GM15510 (cell line): ENCODE measurements around the gene MAPKAP1.

Experiments used
- POLR2A ChIP-seq: IDR thresholded peaks from 3 replicates; pipeline ENCODE4 v1.6.1; 2011; ENCODE audit warnings: borderline replicate concordance; ENCODE audit not compliant: insufficient read length; ENCODE audit errors: extremely low read depth

Gene MAPKAP1

DNA sequence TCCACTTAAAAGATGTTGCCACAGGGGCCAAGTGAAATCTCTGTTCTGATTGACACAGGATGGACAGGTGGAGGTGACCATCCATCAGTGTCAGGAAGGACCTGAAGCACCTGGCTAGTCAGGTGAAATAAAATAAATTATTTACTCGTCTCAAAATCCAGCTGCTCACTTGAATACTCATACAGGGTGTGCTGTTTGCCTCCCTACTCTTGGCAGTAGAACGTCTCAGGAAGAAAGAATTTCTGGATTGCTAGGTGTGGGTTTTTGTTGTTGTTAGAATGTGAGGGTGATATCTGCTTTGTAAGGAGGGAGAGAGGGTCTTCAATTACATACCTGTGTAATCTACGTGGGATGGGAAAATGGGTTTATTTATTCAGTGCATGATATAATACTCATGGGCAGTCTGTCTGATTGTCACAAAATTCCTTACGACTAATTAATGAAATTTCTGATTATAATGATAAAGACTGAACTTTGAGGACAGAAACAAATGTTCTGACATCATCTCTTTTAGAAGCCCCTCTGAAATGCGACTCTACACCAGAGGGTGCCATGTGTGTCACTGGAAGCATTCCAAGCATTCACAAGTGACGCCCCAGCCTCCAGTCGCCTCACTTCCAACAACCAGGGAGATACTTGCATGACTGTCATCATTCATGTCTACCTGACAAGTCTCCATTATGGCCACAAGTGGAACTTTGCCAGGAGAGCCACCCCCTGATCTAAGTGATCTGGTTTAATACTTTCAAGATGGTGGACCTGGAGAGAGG lies 227.0 kb downstream of the MAPKAP1 start:
- TF ChIP-seq POLR2A: no peak

GRCh38 chr9:125477089-125477544 lies 229.9 kb downstream of the MAPKAP1 start:
- no peak for TF ChIP-seq POLR2A

- no peak for TF ChIP-seq POLR2A
These were observed 230.4 kb downstream of the MAPKAP1 start for GRCh38 chr9:125476645-125477044.

GRCh38 chr9:125475385-125475784 lies 231.6 kb downstream of the MAPKAP1 start:
- no peak for TF ChIP-seq POLR2A

- no peak for TF ChIP-seq POLR2A
These were observed 233.9 kb downstream of the MAPKAP1 start for GRCh38 chr9:125472926-125473701.

DNA sequence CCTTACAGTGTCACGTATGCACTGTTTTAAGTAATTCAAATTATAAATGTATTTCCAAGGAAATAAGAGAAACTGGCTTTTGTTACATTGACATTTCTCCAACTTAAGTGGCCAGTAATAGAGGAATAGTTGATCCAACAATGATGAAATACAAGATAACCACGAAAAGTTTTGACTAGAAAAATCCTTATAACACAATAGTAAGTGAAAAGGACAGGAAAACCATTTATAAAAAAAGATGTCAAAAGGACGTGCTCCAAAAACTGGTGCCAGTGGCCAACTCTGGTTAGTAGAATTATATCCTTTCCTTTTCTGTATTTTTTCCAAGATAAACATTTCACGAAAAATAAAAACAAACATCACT lies 234.5 kb downstream of the MAPKAP1 start:
- TF ChIP-seq POLR2A: no peak

GRCh38 chr9:125470767-125471580 lies 236.0 kb downstream of the MAPKAP1 start:
- no peak for TF ChIP-seq POLR2A

DNA sequence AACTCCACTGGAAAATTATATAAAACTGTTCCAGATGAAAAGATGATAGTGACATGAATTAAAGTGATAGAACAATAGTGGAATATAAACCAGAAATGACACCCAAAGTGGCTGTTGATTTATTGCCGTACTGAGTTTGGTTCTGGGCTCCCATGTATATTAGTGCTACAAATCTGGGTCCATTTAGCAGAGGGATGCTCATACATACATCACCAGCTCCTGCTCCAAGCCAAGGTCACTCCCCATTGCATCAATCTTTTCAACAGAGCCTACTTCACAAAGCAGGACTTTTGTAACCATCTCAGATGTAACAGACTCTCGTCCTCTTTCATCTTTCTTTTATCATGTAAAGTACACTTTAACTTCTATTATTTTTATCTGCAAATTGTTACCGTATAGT lies 236.8 kb downstream of the MAPKAP1 start:
- TF ChIP-seq POLR2A: no peak

- no peak for TF ChIP-seq POLR2A
These were observed 238.4 kb downstream of the MAPKAP1 start for GRCh38 chr9:125468646-125469045.

DNA sequence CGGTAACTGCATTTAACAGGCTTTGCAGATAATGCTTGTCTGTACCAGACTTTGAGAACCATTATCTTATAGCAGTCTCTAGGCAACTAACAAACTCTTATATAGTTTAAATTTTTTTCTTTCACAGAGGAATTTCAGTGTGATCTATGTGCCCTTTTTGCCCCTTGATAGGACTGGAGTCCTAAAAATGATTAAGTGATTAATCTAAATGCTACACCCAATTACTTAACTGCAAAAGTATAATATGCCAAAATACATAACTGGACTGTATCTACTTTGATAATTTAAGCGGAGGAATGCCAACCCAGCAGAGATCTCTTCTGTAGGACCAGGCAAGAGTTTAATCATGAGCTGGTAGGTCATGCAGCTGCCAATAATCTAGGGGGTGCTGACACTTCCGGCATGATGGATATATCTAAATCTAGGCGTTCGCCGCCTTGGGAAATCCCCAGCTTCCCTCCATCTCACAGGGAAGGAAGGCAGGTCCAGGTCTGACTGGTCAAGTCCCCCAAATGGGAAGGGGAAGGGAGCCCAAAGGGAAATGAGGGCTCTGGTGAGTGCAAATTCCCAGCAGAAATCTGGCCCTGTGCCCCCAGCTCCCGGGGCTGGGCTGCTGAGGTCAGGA lies 239.8 kb downstream of the MAPKAP1 start:
- no peak for TF ChIP-seq POLR2A

DNA sequence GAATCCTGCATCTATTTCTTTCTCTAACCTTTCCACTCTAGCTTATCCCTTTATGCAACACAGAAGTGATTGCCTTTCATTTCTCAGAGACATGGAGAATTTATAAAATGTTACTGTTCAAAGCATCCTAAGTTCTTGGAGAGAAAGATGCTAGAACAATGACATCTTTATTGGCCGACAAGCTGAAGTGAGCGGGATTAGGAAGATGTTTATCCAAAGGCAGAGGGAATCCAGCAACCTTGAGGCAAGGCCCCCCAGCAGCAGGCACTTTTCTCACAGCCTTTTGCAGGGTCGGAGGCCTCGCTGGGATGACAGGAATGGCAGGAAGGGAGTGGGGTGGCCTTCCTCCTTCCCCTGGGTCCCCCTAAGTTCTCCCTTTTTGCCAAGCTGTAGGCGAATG lies 240.6 kb downstream of the MAPKAP1 start:
- no peak for TF ChIP-seq POLR2A

- no peak for TF ChIP-seq POLR2A
These were observed 242.2 kb downstream of the MAPKAP1 start for GRCh38 chr9:125464591-125465385.

- TF ChIP-seq POLR2A: no peak
These were observed 243.1 kb downstream of the MAPKAP1 start for GRCh38 chr9:125463926-125464325.

DNA sequence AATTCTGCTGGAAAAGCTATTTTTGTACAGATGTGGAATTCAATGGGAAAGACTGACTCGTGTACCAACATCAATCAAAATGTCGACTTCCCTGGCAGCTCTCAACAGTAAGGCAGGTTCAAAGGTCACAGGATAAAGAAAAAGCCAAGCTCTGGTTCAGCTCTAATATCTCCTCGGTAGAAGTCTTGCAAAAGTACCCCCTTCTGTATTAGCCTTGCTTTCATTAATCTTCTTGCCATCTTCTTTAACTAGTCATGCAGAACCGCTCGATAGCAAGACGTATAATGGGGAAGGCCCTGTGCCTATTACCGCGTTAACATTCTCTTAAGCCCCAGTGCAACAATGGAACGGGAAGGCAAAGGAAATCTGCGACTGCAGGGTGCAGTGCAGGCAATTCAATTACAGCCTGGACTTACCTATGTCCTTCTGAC lies 244.1 kb downstream of the MAPKAP1 start:
- TF ChIP-seq POLR2A: no peak

GRCh38 chr9:125461636-125462190 lies 245.3 kb downstream of the MAPKAP1 start:
- TF ChIP-seq POLR2A: no peak
